ENCODE data around the gene WDR88. TPM values are rescaled to one million over a fixed set of nuclear protein-coding genes. Genes with fewer than 3 reads are reported as not detected.

Gene WDR88
- total and polyA plus RNA-seq, 2 of the 13 experiments (the other 11 are each of a cell fraction or from before 2014, with no cell fraction given) = not detected

GRCh38 chr19:33143897-33144405 is 12.0 kb downstream of the WDR88 start (continued):
- TF ChIP-seq ZNF777 (CRISPR knock-in tag; IDR thresholded peaks at IDR 0.05) (no peak), ZNF879 (CRISPR knock-in tag; IDR thresholded peaks at IDR 0.05) (0 out of 2 replicates have a peak, but pooled peaks have one; percentile 37), ZNF124 (CRISPR knock-in tag; IDR thresholded peaks at IDR 0.05) (peak; percentile 52; the same call in 1 of the 2 replicates), POLR2G (IDR thresholded peaks at IDR 0.05; ENCODE audit: low read depth, low read length) (0 out of 2 replicates have a peak, but pooled peaks have one; percentile 32), ZFP91 (CRISPR knock-in tag; IDR thresholded peaks at IDR 0.05; ENCODE audit: borderline replicate concordance) (peak; percentile 55; the same call in 1 of the 2 replicates), ZMYM4 (CRISPR knock-in tag; IDR thresholded peaks at IDR 0.05) (0 out of 2 replicates have a peak, but pooled peaks have one; percentile 25), TAF1 (CRISPR knock-in tag; IDR thresholded peaks at IDR 0.05) (no peak; the same call in 1 of the 2 replicates), PPARG (CRISPR knock-in tag; conservative IDR thresholded peaks at IDR 0.05) (0 out of 2 replicates have a peak, but pooled peaks have one; percentile 28), ZNF362 (CRISPR knock-in tag; IDR thresholded peaks at IDR 0.05; ENCODE audit: borderline replicate concordance) (peak; percentile 12; the same call in 1 of the 2 replicates), SNAPC2 (CRISPR knock-in tag; IDR thresholded peaks at IDR 0.05) (no peak), ZNF17 (CRISPR knock-in tag; IDR thresholded peaks at IDR 0.05) (no peak), NFAT5 (CRISPR knock-in tag; IDR thresholded peaks at IDR 0.05) (no peak)
